Nephron progenitor cell (in vitro differentiated cells): ENCODE data around the gene OR2L3.

Experiments used
- DNase-seq: peaks from one replicate; pipeline ENCODE4 v3.0.0; 2021
- H3K27ac Mint-ChIP-seq: 2 replicates; pipeline ENCODE4 v1.8.0; 2021; ENCODE audit warnings: mild to moderate bottlenecking, moderate library complexity, mixed read lengths
- H3K27me3 Mint-ChIP-seq: 2 replicates; pipeline ENCODE4 v1.8.0; 2021; ENCODE audit warnings: mild to moderate bottlenecking, low read depth, mixed read lengths; ENCODE audit not compliant: poor library complexity
- H3K36me3 Mint-ChIP-seq: 2 replicates; pipeline ENCODE4 v1.8.0; 2021; ENCODE audit warnings: low read depth, mixed read lengths
- H3K4me1 Mint-ChIP-seq: 2 replicates; pipeline ENCODE4 v1.8.0; 2021; ENCODE audit warnings: mixed read lengths
- H3K4me3 Mint-ChIP-seq: 2 replicates; pipeline ENCODE4 v1.8.0; 2021; ENCODE audit warnings: mild to moderate bottlenecking, moderate library complexity, mixed read lengths
- H3K9me3 Mint-ChIP-seq: 2 replicates; pipeline ENCODE4 v1.8.0; 2021; ENCODE audit warnings: mild to moderate bottlenecking, moderate library complexity, mixed read lengths
- TF ChIP-seq, protein P1 (sequence below): fragments of 200-600 bp; sonication (generic); IDR thresholded peaks from 2 replicates; pipeline ENCODE4 v1.5.0; 2021; ENCODE audit warnings: antibody characterized with exemption

OR2L3 gene

DNA sequence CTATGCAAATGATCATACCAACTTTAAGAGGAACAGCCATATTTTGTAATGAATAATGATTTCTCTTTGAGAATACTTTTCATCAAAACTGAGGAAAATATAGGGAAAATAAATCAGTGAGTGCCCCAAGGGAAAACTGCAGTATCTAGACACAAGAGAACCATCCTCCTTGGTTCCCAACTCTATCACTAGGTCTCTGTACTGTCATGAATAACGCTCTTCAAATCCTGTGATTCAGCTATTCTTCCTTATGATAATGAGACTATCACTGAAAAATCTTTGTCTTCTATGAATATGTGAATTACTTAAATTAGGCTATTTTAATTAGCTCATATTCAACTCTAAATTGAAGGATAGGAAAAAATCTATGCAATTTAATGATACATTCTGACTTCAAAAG, 30.8 kb upstream of the OR2L3 start:
- H3K27me3 Mint-ChIP-seq, result no peaks in the 10 kb centered on the region
- DNase-seq, result no peak
- TF ChIP-seq, protein P1, sequence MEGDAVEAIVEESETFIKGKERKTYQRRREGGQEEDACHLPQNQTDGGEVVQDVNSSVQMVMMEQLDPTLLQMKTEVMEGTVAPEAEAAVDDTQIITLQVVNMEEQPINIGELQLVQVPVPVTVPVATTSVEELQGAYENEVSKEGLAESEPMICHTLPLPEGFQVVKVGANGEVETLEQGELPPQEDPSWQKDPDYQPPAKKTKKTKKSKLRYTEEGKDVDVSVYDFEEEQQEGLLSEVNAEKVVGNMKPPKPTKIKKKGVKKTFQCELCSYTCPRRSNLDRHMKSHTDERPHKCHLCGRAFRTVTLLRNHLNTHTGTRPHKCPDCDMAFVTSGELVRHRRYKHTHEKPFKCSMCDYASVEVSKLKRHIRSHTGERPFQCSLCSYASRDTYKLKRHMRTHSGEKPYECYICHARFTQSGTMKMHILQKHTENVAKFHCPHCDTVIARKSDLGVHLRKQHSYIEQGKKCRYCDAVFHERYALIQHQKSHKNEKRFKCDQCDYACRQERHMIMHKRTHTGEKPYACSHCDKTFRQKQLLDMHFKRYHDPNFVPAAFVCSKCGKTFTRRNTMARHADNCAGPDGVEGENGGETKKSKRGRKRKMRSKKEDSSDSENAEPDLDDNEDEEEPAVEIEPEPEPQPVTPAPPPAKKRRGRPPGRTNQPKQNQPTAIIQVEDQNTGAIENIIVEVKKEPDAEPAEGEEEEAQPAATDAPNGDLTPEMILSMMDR, result no peak
- H3K4me3 Mint-ChIP-seq, result no peak overlapping the region
- no peaks in the 10 kb centered on the region for H3K36me3 Mint-ChIP-seq
- H3K27ac Mint-ChIP-seq, result no peak overlapping the region
- no peaks in the 10 kb centered on the region for H3K4me1 Mint-ChIP-seq
- H3K9me3 Mint-ChIP-seq, result peaks cover 71% of the 10 kb centered on the region

DNA sequence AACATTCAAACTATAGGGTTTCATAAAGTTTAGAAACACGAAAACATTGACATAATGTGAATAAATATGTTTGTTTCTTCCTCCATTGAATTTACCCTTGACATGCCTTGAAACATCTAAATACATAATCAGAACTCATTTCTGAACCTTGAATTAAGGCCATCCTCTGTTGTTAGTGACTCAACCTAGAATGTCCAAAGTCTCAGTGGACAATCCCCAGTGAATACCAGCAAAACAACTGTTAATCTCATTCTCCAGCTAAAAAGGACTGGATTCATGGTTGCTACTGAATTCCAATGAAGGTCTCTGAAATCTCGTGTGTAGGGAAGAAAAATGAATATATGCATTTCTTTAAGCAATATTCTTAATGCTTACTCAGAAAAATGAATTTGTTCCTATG, 16.9 kb upstream of the OR2L3 start, which contains the start of gene OR2L2:
Gene OR2L2, plus strand, starts transcription at position 301 of the 400 bp plus-strand sequence. CDS start 8,198 bp downstream, outside the sequence.
- Mint-ChIP-seq H3K4me1 (no peaks in the 10 kb centered on the region), H3K9me3 (peaks cover 78% of the 10 kb centered on the region), H3K27me3 (peaks cover 4% of the 10 kb centered on the region), H3K36me3 (no peaks in the 10 kb centered on the region), H3K4me3 (no peak within 1 kb of the TSS), H3K27ac (no peak within 1 kb of the TSS)
- TF ChIP-seq, protein P1, result no peak
- no peak for DNase-seq

DNA sequence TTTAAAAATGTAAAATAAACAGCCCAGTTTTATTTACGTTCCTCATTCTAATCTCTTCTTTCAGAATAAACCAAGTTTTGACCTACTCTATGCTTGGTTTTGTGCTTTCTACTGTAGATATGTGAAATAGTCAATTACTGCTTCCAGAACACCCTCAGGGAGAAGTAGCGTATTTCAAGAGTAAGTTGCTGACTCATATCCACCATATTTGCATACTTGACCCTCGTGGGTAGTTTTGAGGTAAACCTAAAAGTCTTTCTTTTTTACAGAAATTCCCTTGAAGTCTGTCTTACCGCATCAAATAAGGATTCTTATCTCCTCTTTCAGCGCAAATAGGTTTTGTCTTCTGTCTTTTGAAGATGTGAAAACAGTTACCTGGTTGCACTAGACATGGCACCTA, 1.4 kb upstream of the OR2L3 start:
- no peak overlapping the region for H3K27ac Mint-ChIP-seq
- H3K27me3 Mint-ChIP-seq, result peaks cover 3% of the 10 kb centered on the region
- no peak for DNase-seq
- no peak overlapping the region for H3K4me3 Mint-ChIP-seq
- TF ChIP-seq, protein P1, result no peak
- peaks cover 72% of the 10 kb centered on the region for H3K9me3 Mint-ChIP-seq
- H3K36me3 Mint-ChIP-seq, result no peaks in the 10 kb centered on the region
- H3K4me1 Mint-ChIP-seq, result no peaks in the 10 kb centered on the region

DNA sequence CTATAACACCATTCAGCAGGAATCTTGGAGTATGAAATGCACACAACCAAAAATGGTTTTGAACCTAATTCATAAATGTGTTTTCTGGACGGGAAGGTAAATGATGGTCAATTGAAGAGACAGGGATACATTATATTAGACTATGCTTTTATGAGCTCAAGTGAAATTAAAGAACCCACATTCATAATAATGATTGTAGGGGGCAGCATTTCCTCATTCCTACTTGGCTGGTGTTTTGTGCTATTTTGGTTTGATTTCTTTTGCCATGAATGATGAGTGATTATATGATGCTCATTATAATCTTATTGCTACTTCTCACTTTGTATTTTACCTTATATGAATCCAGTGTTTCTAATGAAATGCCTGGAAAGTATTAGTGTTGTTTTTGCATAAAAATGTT, 372 bp downstream of the OR2L3 start:
- Mint-ChIP-seq H3K9me3 (peaks cover 72% of the 10 kb centered on the region), H3K4me3 (no peak overlapping the region), H3K27me3 (peaks cover 3% of the 10 kb centered on the region), H3K27ac (no peak overlapping the region), H3K36me3 (no peaks in the 10 kb centered on the region), H3K4me1 (no peaks in the 10 kb centered on the region)
- TF ChIP-seq, protein P1, result no peak
- no peak for DNase-seq

DNA sequence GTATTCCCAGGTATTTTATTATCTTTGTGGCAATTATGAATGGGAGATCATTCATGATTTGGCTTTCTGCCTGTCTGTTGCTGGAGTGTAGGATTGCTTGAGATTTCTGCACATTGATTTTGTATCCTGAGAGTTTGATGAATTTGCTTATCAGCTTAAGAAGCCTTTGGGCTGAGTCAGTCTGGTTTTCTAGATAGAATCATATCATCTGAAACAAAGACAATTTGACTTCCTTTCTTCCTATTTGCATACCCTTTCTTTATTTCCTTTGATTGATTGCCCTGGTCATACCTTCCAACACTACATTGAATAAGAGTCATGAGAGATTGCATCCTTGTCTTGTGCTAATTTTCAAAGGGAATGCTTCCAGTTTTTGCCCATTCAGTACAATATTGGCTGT, 8.0 kb downstream of the OR2L3 start:
- DNase-seq, result no peak
- Mint-ChIP-seq H3K9me3 (peaks cover 73% of the 10 kb centered on the region), H3K4me1 (no peaks in the 10 kb centered on the region), H3K4me3 (no peak overlapping the region), H3K27ac (no peak overlapping the region), H3K27me3 (no peaks in the 10 kb centered on the region), H3K36me3 (no peaks in the 10 kb centered on the region)
- TF ChIP-seq, protein P1, result no peak

DNA sequence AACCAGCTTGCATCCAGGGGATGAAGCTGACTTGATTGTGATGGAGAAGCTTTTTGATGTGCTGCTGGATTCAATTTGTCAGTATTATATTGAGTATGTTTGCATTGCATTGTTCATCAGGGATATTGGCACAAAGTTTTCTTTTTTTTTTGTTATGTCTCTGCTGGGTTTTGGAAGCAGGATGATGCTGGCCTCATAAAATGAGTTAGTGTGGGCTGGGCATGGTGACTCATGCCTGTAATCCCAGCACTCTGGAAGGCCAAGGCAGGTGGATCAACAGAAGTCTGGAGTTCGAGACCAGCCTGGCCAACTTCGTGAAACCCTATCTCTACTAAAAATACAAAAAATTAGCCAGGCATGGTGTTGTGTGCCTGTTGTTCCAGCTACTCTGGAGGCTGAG, 8.6 kb downstream of the OR2L3 start:
- Mint-ChIP-seq H3K27me3 (no peaks in the 10 kb centered on the region), H3K9me3 (peaks cover 70% of the 10 kb centered on the region)

More for the DNA sequence above, 8.6 kb downstream of the OR2L3 start:
- DNase-seq, result no peak
- H3K27ac Mint-ChIP-seq, result no peak overlapping the region
- H3K36me3 Mint-ChIP-seq, result no peaks in the 10 kb centered on the region
- no peak overlapping the region for H3K4me3 Mint-ChIP-seq
- no peaks in the 10 kb centered on the region for H3K4me1 Mint-ChIP-seq
- TF ChIP-seq, protein P1, result no peak
